H1 (cell line): ENCODE measurements around the gene UBAP1. TPM values are rescaled to one million over a fixed set of nuclear protein-coding genes. Genes with fewer than 3 reads are reported as not detected.

ENCODE experiments used
- BACH1 ChIP-seq: IDR thresholded peaks from 2 replicates; pipeline ENCODE4 v1.6.1; 2012; ENCODE audit warnings: low read length, improper control_type of control experiment
- BCL11A ChIP-seq, 2 experiments: IDR thresholded peaks; one replicate each; pipeline ENCODE4 v1.6.1; 2011; ENCODE audit warnings: low read depth in 2 of 2, low read length in 2 of 2, mild to moderate bottlenecking in 2 of 2
- BRCA1 ChIP-seq: IDR thresholded peaks from 2 replicates; pipeline ENCODE4 v1.6.1; 2012; ENCODE audit warnings: low read depth, low read length, improper control_type of control experiment
- CEBPB ChIP-seq: IDR thresholded peaks from 2 replicates; pipeline ENCODE4 v1.6.1; 2012; ENCODE audit warnings: low read depth, low read length
- CHD7 ChIP-seq: fragments of 300-600 bp; sonication (generic); IDR thresholded peaks from 2 replicates; pipeline ENCODE4 v1.7.1; 2012; ENCODE audit warnings: low read length, moderate library complexity, mild to moderate bottlenecking, inconsistent platforms; ENCODE audit not compliant: insufficient replicate concordance
- HDAC6 ChIP-seq: IDR thresholded peaks from one replicate; pipeline ENCODE4 v1.7.1; 2012; ENCODE audit warnings: low read depth, mild to moderate bottlenecking, inconsistent platforms, low read length, moderate library complexity
- KDM5A ChIP-seq: fragments of 200-600 bp; IDR thresholded peaks from 2 replicates; pipeline ENCODE4 v1.7.1; 2012; ENCODE audit warnings: mild to moderate bottlenecking, low read length, inconsistent platforms, mixed read lengths
- SUZ12 ChIP-seq: fragments of 200-600 bp; sonication (generic); IDR thresholded peaks from 2 replicates; pipeline ENCODE4 v1.6.1; 2012; ENCODE audit warnings: mild to moderate bottlenecking, inconsistent platforms, low read length, moderate library complexity, mixed read lengths
- TBP ChIP-seq: IDR thresholded peaks from 2 replicates; pipeline ENCODE4 v1.6.1; 2011; ENCODE audit warnings: low read depth, low read length, improper control_type of control experiment
- ZNF274 ChIP-seq: IDR thresholded peaks from 2 replicates; pipeline ENCODE4 v1.7.0; 2012; ENCODE audit warnings: low read length, borderline replicate concordance; ENCODE audit errors: extremely low read depth
- polyA plus RNA-seq, 7 experiments: library from polyadenylated mRNA; depleted of rRNA in 3 of 7; stranded (reverse) in 5 of 7; unstranded in 2 of 7; fragments of >200 nt in 5 of 7; fragments of 200-250 nt in 2 of 7; gene quantifications; 1 replicate in 5 of 7; 2 replicates in 1 of 7; 4 replicates in 1 of 7; pipeline versions ENCODE4 v1.2.1 to v1.2.3, GENCODE V29; 2011 to 2013; ENCODE audit warnings: missing spikeins in 2 of 7, mixed read lengths in 2 of 7
- total RNA-seq: library from RNA; stranded (reverse); fragmentation: NEBNext Ultra II Directional; extraction: Animal tissue kit (Norgen Biotek cat#: 25700); gene quantifications from 2 replicates; pipeline ENCODE4 v1.2.1, GENCODE V29; 2021

UBAP1 gene
- total and polyA plus RNA-seq, 2 of the 8 experiments (the other 6 are each of a cell fraction or from before 2014, with no cell fraction given): 31.3 to 31.4 TPM

- TF ChIP-seq CHD7 (no peak), CEBPB (no peak), HDAC6 (no peak), BACH1 (no peak), SUZ12 (no peak), TBP (no peak), BCL11A (IDR thresholded peaks at IDR 0.05; ENCODE audit: low read depth in 2 of 2, low read length in 2 of 2) (no peak), ZNF274 (no peak), BRCA1 (no peak), KDM5A (no peak)
Measured at GRCh38 chr9:34157318-34157717, 21.5 kb upstream of the UBAP1 start (continued).
